HAP-1 (cell line): ENCODE results near the gene LUZP2.
"Not testable (repeated sequence)": the region's sequence is repeated elsewhere in the genome, so short reads cannot be mapped to it uniquely, and the experiment has no call there.

ENCODE experiments used
- DNase-seq, 2 experiments: peaks; one replicate each; pipeline ENCODE4 v3.0.0-alpha.2; 2016 to 2020; ENCODE audit warnings: low spot score in 2 of 2
- H3K27me3 ChIP-seq: fragments of 250-450 bp; sonication (Bioruptor Pico); 2 replicates; pipeline ENCODE4 v1.5.1; 2020; ENCODE audit warnings: low read depth, mild to moderate bottlenecking, moderate library complexity
- H3K36me3 ChIP-seq: fragments of 250-450 bp; sonication (Bioruptor Pico); replicated peaks from 2 replicates; pipeline ENCODE4 v1.5.1; 2020; ENCODE audit warnings: mild to moderate bottlenecking
- H3K4me1 ChIP-seq: fragments of 250-450 bp; sonication (Bioruptor Pico); 2 replicates; pipeline ENCODE4 v1.5.1; 2020; ENCODE audit warnings: mild to moderate bottlenecking
- H3K4me3 ChIP-seq: fragments of 250-450 bp; sonication (Bioruptor Pico); 2 replicates; pipeline ENCODE4 v1.5.1; 2020; ENCODE audit warnings: mild to moderate bottlenecking, moderate library complexity
- H3K9me3 ChIP-seq: fragments of 250-450 bp; sonication (Bioruptor Pico); 2 replicates; pipeline ENCODE4 v1.5.1; 2020; ENCODE audit warnings: mild to moderate bottlenecking, moderate library complexity
- in situ Hi-C: fragments of 300-500 bp; cut with MboI; formaldehyde crosslinking; loops from 3 replicates; pipeline ENCODE4 v1.14.3; 2020; ENCODE audit warnings: low sequenced_read_pairs, inconsistent platforms, mixed read lengths

LUZP2 gene

GRCh38 chr11:24855951-24856350 is 359.1 kb downstream of the LUZP2 start:
- Histone ChIP-seq H3K9me3 (no peaks in the 10 kb centered on the region), H3K4me1 (no peaks in the 10 kb centered on the region), H3K27me3 (no peaks in the 10 kb centered on the region), H3K4me3 (no peak overlapping the region), H3K36me3 (no peaks in the 10 kb centered on the region)
- no peak for DNase-seq
- in situ Hi-C loops = no loop called here

GRCh38 chr11:24859801-24860300 is 363.0 kb downstream of the LUZP2 start:
- H3K36me3 ChIP-seq = no peaks in the 10 kb centered on the region
- H3K27me3 ChIP-seq = no peaks in the 10 kb centered on the region
- no peaks in the 10 kb centered on the region for H3K4me1 ChIP-seq
- H3K4me3 ChIP-seq = no peak overlapping the region
- no peak for DNase-seq
- in situ Hi-C loops = no loop called here
- H3K9me3 ChIP-seq = peaks cover 6% of the 10 kb centered on the region; the same call in 1 of the 2 replicates

- H3K27me3 ChIP-seq = no peaks in the 10 kb centered on the region
- in situ Hi-C loops = no loop called here
These were observed 364.6 kb downstream of the LUZP2 start for GRCh38 chr11:24861440-24861839.

GRCh38 chr11:24866743-24867142 is 369.9 kb downstream of the LUZP2 start:
- no peaks in the 10 kb centered on the region for H3K4me1 ChIP-seq
- in situ Hi-C loops = no loop called here

More at GRCh38 chr11:24861440-24861839, 364.6 kb downstream of the LUZP2 start:
- Histone ChIP-seq H3K9me3 (peaks cover 6% of the 10 kb centered on the region; the same call in 1 of the 2 replicates), H3K4me3 (no peak overlapping the region), H3K4me1 (no peaks in the 10 kb centered on the region), H3K36me3 (no peaks in the 10 kb centered on the region)
- no peak for DNase-seq

GRCh38 chr11:24870048-24870447 is 373.2 kb downstream of the LUZP2 start:
- no peak for DNase-seq
- Histone ChIP-seq H3K27me3 (no peaks in the 10 kb centered on the region), H3K36me3 (no peaks in the 10 kb centered on the region), H3K9me3 (no peaks in the 10 kb centered on the region), H3K4me3 (no peak overlapping the region), H3K4me1 (no peaks in the 10 kb centered on the region)
- in situ Hi-C loops = no loop called here

More at GRCh38 chr11:24866743-24867142, 369.9 kb downstream of the LUZP2 start:
- H3K9me3 ChIP-seq = peaks cover 6% of the 10 kb centered on the region; the same call in 1 of the 2 replicates
- DNase-seq = no peak
- no peaks in the 10 kb centered on the region for H3K36me3 ChIP-seq
- no peaks in the 10 kb centered on the region for H3K27me3 ChIP-seq
- H3K4me3 ChIP-seq = no peak overlapping the region

- Histone ChIP-seq H3K27me3 (no peaks in the 10 kb centered on the region), H3K36me3 (no peaks in the 10 kb centered on the region), H3K4me1 (no peaks in the 10 kb centered on the region), H3K9me3 (no peaks in the 10 kb centered on the region), H3K4me3 (no peak overlapping the region)
- DNase-seq = no peak
- in situ Hi-C loops = no loop called here
These were observed 375.3 kb downstream of the LUZP2 start for GRCh38 chr11:24872186-24872585.

- Histone ChIP-seq H3K9me3 (no peaks in the 10 kb centered on the region), H3K4me3 (no peak overlapping the region), H3K27me3 (no peaks in the 10 kb centered on the region), H3K4me1 (no peaks in the 10 kb centered on the region), H3K36me3 (no peaks in the 10 kb centered on the region)
- in situ Hi-C loops = no loop called here
- no peak for DNase-seq
These were observed 375.9 kb downstream of the LUZP2 start for GRCh38 chr11:24872651-24873311.

GRCh38 chr11:24880962-24881361 is 384.1 kb downstream of the LUZP2 start:
- Histone ChIP-seq H3K4me3 (no peak overlapping the region), H3K4me1 (no peaks in the 10 kb centered on the region), H3K36me3 (no peaks in the 10 kb centered on the region), H3K9me3 (no peaks in the 10 kb centered on the region), H3K27me3 (no peaks in the 10 kb centered on the region)
- in situ Hi-C loops = no loop called here
- DNase-seq = no peak

- Histone ChIP-seq H3K27me3 (no peaks in the 10 kb centered on the region), H3K36me3 (no peaks in the 10 kb centered on the region), H3K4me1 (no peaks in the 10 kb centered on the region), H3K9me3 (no peaks in the 10 kb centered on the region), H3K4me3 (no peak overlapping the region)
- DNase-seq = no peak
- in situ Hi-C loops = no loop called here
These were observed 388.8 kb downstream of the LUZP2 start for GRCh38 chr11:24885580-24886173.

GRCh38 chr11:24886880-24887619 is 390.2 kb downstream of the LUZP2 start:
- Histone ChIP-seq H3K9me3 (no peaks in the 10 kb centered on the region), H3K36me3 (no peaks in the 10 kb centered on the region), H3K4me1 (no peaks in the 10 kb centered on the region), H3K27me3 (no peaks in the 10 kb centered on the region), H3K4me3 (no peak overlapping the region)
- DNase-seq = no peak
- in situ Hi-C loops = no loop called here

- Histone ChIP-seq H3K4me1 (no peaks in the 10 kb centered on the region; the same call in 1 of the 2 replicates), H3K9me3 (no peaks in the 10 kb centered on the region), H3K4me3 (no peak overlapping the region), H3K36me3 (no peaks in the 10 kb centered on the region), H3K27me3 (no peaks in the 10 kb centered on the region)
- DNase-seq = no peak
- in situ Hi-C loops = no loop called here
These were observed 393.6 kb downstream of the LUZP2 start for GRCh38 chr11:24890426-24890825.

- H3K4me3 ChIP-seq, H3K27me3 ChIP-seq, H3K4me1 ChIP-seq, DNase-seq, in situ Hi-C loops, H3K9me3 ChIP-seq, H3K36me3 ChIP-seq: not testable (repeated sequence)
These were observed 395.1 kb downstream of the LUZP2 start for GRCh38 chr11:24891845-24892492.

- H3K9me3 ChIP-seq = no peaks in the 10 kb centered on the region
- DNase-seq = no peak
- H3K4me3 ChIP-seq = no peak overlapping the region
- H3K27me3 ChIP-seq = no peaks in the 10 kb centered on the region
- H3K4me1 ChIP-seq = peaks cover 7% of the 10 kb centered on the region; the same call in 1 of the 2 replicates
- no peaks in the 10 kb centered on the region for H3K36me3 ChIP-seq
- in situ Hi-C loops = no loop called here
These were observed 399.4 kb downstream of the LUZP2 start for GRCh38 chr11:24896118-24896835.
